Natural killer cell treated with Interleukin-12 subunit alpha and Interleukin-12 subunit beta and Interleukin-15 and Interleukin-18, amount 100 ng/mL, for 72 hours (primary cell): ENCODE data around the gene PRDM16. TPM values are rescaled to one million over a fixed set of nuclear protein-coding genes. Genes with fewer than 3 reads are reported as not detected.

Experiments used
- ATAC-seq, 2 donors: fragments of 150-1000 bp; cut with Tn5 transposase in 1 of 2; sonication (Bioruptor Pico), chemical (Tn5 transposase) in 1 of 2; 2 replicates each; pipeline ENCODE4 v1.10.0; 2021
- DNase-seq: peaks from one replicate; pipeline ENCODE4 v3.0.0; 2022; ENCODE audit warnings: low spot score
- H3K27ac Mint-ChIP-seq, 2 donors: 1 replicate in 1 of 2; 2 replicates in 1 of 2; pipeline ENCODE4 v1.8.0; 2022; ENCODE audit warnings: mixed read lengths in 2 of 2, mild to moderate bottlenecking in 1 of 2, moderate library complexity in 1 of 2
- H3K27me3 Mint-ChIP-seq, 2 donors: 1 replicate in 1 of 2; 2 replicates in 1 of 2; pipeline ENCODE4 v1.8.0; 2022; ENCODE audit warnings: mixed read lengths in 2 of 2
- H3K36me3 Mint-ChIP-seq: one replicate; pipeline ENCODE4 v1.8.0; 2022; ENCODE audit warnings: mixed read lengths
- H3K4me1 Mint-ChIP-seq, 2 donors: 1 replicate in 1 of 2; 2 replicates in 1 of 2; pipeline ENCODE4 v1.8.0; 2022; ENCODE audit warnings: low read depth in 2 of 2, mixed read lengths in 2 of 2, mild to moderate bottlenecking in 1 of 2
- H3K4me3 Mint-ChIP-seq: one replicate; pipeline ENCODE4 v1.8.0; 2022; ENCODE audit warnings: mixed read lengths
- H3K9me3 Mint-ChIP-seq: 2 replicates; pipeline ENCODE4 v1.8.0; 2022; ENCODE audit warnings: mixed read lengths
- total RNA-seq, 2 donors: library from RNA; stranded (reverse); gene quantifications; one replicate each; pipeline ENCODE4 v1.2.3, GENCODE V29; 2022

PRDM16 gene
- total RNA-seq, 2 donors from 2014 or later: not detected

GRCh38 chr1:3248155-3249141, 179.4 kb downstream of the PRDM16 start:
- Mint-ChIP-seq H3K27ac (no peak overlapping the region), H3K4me1 (no peaks in the 10 kb centered on the region), H3K36me3 (no peaks in the 10 kb centered on the region), H3K4me3 (no peak overlapping the region), H3K9me3 (no peaks in the 10 kb centered on the region), H3K27me3 (peaks cover 0 to 11% of the 10 kb centered on the region in 2 donors)
- DNase-seq (no peak), ATAC-seq (no peak)

DNA sequence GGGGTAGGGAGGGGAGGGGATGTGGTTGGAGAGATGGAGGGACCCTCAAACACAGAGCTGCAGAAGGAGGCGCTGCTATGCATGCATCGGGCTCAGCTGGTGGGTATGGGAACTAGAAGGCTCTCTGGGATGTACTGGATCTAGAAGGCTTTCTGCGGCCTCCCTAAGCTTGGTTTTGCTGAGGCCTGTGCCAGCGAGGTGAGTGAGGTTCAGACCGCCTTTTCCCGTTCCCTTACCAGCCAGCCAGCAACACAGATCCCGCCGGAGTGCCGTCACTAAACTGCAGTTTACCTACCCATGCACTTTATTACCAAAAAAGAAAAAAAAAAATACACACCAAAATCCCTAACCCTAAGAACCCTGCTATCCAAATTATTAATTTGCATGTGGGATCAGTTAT, 180.2 kb downstream of the PRDM16 start:
- Mint-ChIP-seq H3K27ac (no peak overlapping the region), H3K27me3 (peaks cover 0 to 15% of the 10 kb centered on the region in 2 donors), H3K4me1 (no peaks in the 10 kb centered on the region), H3K36me3 (no peaks in the 10 kb centered on the region), H3K9me3 (no peaks in the 10 kb centered on the region), H3K4me3 (no peak overlapping the region)
- ATAC-seq (no peak), DNase-seq (no peak)

DNA sequence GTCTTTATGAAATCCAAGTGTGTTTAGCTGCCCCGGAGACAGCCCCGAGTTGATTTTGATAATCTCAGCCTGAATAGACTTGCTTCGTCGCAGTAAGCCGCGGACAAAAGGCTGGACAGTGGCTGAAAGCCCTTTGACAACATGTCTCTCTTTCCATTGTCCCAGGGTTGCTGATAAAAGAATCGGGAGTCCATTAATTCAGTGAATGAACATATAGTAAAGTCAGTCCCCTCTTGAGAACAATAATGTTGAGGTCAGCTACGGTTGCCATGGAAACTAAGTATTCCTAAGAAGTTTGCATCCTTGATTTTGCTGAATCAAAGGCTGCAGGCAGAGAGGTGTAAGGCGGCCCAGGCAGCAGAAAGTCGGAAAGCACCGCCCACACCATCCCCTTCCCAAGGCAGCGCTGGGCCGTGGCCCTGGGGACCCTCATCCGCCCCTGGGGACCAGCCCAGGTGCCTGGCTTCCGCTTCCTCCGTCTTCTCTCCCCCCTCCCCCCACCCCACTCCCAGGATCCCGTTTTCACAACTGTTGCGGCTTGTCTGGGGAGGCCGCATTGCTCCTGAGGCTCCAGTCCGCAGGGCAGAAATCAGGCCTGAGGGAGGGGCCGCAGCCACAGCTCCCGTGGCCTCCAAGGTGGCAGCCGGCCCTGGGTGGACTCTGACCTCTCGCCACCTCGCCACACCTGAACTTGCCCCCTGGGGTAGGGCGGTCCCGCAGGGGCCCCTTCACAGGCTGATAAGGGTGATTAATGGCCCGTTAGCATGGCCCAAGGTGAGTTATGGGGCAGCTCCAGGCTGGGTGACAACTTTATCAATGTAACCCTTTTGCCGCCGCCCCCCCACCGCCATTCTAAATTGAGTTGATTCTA, 180.9 kb downstream of the PRDM16 start:
- H3K36me3 Mint-ChIP-seq: no peaks in the 10 kb centered on the region
- ATAC-seq (no peak), DNase-seq (no peak)
- H3K27me3 Mint-ChIP-seq: peaks cover 0 to 15% of the 10 kb centered on the region in 2 donors
- H3K27ac Mint-ChIP-seq: no peak overlapping the region
- no peaks in the 10 kb centered on the region for H3K4me1 Mint-ChIP-seq
- H3K9me3 Mint-ChIP-seq: no peaks in the 10 kb centered on the region
- no peak overlapping the region for H3K4me3 Mint-ChIP-seq

DNA sequence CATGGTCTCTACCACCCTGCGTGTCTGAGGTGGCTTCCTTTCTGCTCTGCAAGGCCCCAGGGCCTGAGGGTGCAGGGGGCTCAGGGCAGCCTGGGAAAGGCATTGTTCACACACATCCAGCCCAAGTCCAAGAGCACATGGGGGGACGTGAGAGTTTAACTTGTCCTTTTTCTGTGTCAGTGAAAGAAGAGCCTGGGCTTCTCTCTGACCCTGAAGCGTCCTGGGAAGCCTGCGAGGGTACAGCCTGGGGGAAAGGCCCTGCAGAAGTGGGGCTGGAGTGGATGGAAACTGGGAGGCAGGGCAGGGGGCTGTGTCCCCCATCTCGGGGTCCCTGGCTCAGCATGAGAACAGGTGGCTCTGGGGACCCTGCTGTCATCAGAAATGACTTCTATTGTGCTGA, 181.6 kb downstream of the PRDM16 start:
- Mint-ChIP-seq H3K4me1 (no peaks in the 10 kb centered on the region), H3K27me3 (peaks cover 0 to 15% of the 10 kb centered on the region in 2 donors), H3K4me3 (no peak overlapping the region), H3K36me3 (no peaks in the 10 kb centered on the region), H3K9me3 (no peaks in the 10 kb centered on the region), H3K27ac (no peak overlapping the region)
- DNase-seq (no peak), ATAC-seq (no peak)

GRCh38 chr1:3251099-3251806, 182.2 kb downstream of the PRDM16 start:
- ATAC-seq (no peak), DNase-seq (no peak)
- H3K27ac Mint-ChIP-seq: no peak overlapping the region
- no peaks in the 10 kb centered on the region for H3K4me1 Mint-ChIP-seq
- no peak overlapping the region for H3K4me3 Mint-ChIP-seq
- no peaks in the 10 kb centered on the region for H3K36me3 Mint-ChIP-seq
- no peaks in the 10 kb centered on the region for H3K9me3 Mint-ChIP-seq
- H3K27me3 Mint-ChIP-seq: peaks cover 0 to 15% of the 10 kb centered on the region in 2 donors

GRCh38 chr1:3251807-3252428, 182.9 kb downstream of the PRDM16 start:
- H3K36me3 Mint-ChIP-seq: no peaks in the 10 kb centered on the region
- ATAC-seq (no peak), DNase-seq (no peak)
- H3K9me3 Mint-ChIP-seq: no peaks in the 10 kb centered on the region
- no peak overlapping the region for H3K27ac Mint-ChIP-seq
- no peak overlapping the region for H3K4me3 Mint-ChIP-seq
- H3K4me1 Mint-ChIP-seq: no peaks in the 10 kb centered on the region
- H3K27me3 Mint-ChIP-seq: peaks cover 0 to 14% of the 10 kb centered on the region in 2 donors

DNA sequence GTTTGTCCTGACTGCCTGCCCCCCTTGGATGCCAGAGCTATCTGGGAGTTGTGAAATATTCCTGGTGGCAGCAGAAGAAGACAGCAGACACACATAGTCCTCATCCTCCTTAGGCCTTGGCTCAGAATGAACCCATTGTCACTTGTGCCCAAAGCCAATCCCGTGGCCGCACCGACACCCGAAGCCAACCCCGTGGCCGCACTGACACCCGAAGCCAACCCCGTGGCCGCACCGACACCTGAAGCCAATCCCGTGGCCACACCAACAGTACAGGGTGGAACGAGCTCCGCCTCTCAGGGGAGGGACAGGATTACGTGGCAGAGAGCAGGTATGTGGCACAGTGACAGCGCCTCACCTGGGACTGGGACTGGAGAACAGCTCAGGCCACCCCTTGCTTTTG, 186.7 kb downstream of the PRDM16 start:
- DNase-seq (no peak), ATAC-seq (peak in 1 of 2 donors; percentile 32)
- Mint-ChIP-seq H3K4me1 (peaks cover 0 to 4% of the 10 kb centered on the region in 2 donors), H3K27me3 (peaks cover 0 to 4% of the 10 kb centered on the region in 2 donors), H3K36me3 (no peaks in the 10 kb centered on the region), H3K27ac (no peak overlapping the region), H3K4me3 (no peak overlapping the region), H3K9me3 (peaks cover 4% of the 10 kb centered on the region)

- Mint-ChIP-seq H3K4me3 (no peak overlapping the region), H3K27ac (no peak overlapping the region), H3K9me3 (peaks cover 5% of the 10 kb centered on the region), H3K27me3 (peaks cover 0 to 4% of the 10 kb centered on the region in 2 donors), H3K36me3 (no peaks in the 10 kb centered on the region), H3K4me1 (peaks cover 0 to 4% of the 10 kb centered on the region in 2 donors)
- ATAC-seq (no peak), DNase-seq (no peak)
These were observed 188.8 kb downstream of the PRDM16 start for GRCh38 chr1:3257788-3258187.

DNA sequence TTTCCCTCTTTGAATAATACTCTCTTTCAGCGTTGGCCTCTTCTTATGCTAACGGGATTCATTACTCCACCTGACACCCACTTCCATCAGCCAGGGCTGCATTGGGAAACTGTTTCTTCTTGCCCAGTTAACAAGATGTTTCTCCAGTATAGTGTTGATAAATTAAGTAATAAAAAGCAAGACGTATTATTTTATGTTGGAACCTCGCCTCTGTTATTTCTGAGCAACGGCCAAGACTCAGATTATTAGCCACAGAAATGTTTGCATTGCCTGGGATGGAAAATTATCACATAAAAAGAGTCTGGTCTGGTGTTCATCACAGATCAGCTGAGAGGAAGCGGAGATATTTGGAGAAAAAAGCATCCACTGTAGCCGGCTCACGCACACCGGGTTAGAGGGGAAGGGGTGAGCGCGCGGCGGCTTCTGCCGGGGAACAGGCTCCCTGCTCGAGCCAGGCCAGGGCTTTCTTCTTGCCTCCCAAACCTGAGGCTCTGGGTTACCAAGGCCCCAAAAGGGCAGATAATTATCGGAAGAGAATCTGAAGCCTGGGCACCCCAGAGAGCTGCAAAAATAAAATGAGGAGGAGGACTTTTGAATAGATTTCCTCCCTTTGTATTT, 189.5 kb downstream of the PRDM16 start:
- H3K27me3 Mint-ChIP-seq: peaks cover 0 to 4% of the 10 kb centered on the region in 2 donors
- peaks cover 5% of the 10 kb centered on the region for H3K9me3 Mint-ChIP-seq

DNA sequence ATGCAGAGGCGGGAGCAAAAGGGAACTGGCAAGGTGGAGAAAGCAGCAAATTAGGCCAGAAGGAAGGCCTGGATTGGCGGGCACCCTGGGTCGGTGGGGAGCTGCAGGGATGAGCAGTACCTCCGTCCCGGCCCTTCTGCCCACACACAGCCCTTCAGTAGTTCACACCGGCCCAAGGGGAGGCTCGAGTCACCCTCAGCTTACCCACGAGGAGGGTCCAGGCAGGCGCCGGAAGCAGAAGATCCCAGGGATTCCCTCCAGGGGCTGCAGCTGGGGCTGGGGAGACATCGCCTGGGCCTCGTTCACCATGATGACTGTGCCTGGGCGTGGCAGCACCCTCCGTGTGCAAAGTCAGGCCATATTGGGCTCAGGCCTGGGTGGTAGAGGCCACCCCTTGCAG, 190.0 kb downstream of the PRDM16 start:
- DNase-seq: no peak
- H3K9me3 Mint-ChIP-seq: peaks cover 5% of the 10 kb centered on the region
- peaks cover 0 to 1% of the 10 kb centered on the region in 2 donors for H3K27me3 Mint-ChIP-seq
- H3K4me3 Mint-ChIP-seq: no peak overlapping the region
- H3K27ac Mint-ChIP-seq: no peak overlapping the region
- no peak for ATAC-seq
- H3K4me1 Mint-ChIP-seq: peaks cover 0 to 4% of the 10 kb centered on the region in 2 donors
- no peaks in the 10 kb centered on the region for H3K36me3 Mint-ChIP-seq

More for the DNA sequence above, 189.5 kb downstream of the PRDM16 start:
- Mint-ChIP-seq H3K36me3 (no peaks in the 10 kb centered on the region), H3K4me3 (no peak overlapping the region), H3K4me1 (peaks cover 0 to 4% of the 10 kb centered on the region in 2 donors), H3K27ac (no peak overlapping the region)
- ATAC-seq (no peak), DNase-seq (no peak)

DNA sequence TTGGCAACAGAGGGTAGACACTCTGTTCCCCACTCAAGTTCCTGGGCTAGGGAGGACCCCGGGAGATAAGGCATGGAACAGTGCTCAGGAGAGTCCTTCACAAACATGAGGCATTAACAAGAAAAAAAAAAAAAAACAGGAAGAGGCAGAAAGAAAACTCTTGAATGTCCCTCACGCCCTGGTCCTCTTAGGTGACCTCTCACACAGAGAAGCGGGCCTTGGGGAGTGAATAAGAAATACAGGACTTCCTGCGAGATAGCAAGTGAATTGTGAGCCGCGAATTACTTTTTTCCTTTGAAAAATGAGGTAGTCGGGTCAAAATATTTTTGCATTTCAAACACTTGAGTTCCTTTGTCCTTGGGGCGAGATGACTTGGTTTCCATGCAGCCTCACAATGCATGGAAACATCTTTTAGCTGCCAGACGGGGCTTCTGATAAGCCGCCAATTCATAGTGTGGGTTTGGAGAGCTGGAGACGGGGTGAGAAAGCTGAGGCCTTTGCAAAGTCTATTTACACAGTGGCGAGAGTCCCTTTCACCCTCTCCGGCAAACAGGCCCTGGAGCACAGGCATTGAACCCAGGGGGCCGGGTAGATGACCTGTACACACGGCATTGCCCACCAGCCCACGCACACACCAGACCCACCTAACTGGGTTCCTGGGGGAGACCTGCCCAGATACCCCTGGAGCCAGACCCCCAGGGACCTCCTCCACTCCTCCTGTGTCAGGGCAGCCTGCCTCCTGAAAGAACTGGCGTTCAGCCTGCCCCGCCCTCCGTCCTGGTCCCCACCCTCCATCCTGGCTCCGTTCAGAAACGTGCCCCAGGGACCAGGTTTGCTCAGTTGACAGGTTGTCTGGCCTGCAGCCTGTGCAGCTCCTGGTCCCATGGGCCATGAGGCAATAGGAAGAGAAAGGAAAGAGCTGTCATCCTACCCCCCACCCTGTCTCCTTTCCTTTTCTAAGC, 192.3 kb downstream of the PRDM16 start:
- DNase-seq: no peak
- Mint-ChIP-seq H3K4me3 (no peak overlapping the region), H3K27ac (no peak overlapping the region), H3K4me1 (peaks cover 0 to 4% of the 10 kb centered on the region in 2 donors), H3K9me3 (peaks cover 5% of the 10 kb centered on the region), H3K27me3 (no peaks in the 10 kb centered on the region), H3K36me3 (no peaks in the 10 kb centered on the region)
- no peak for ATAC-seq
